SU-DHL-6 (cell line): ENCODE measurements around the gene FOXQ1.

Experiments used
- EZH2phosphoT487 ChIP-seq: fragments of 200-600 bp; sonication (generic), shearing (Covaris generic); conservative IDR thresholded peaks from 2 replicates; pipeline ENCODE4 v1.6.1; 2018; ENCODE audit warnings: mild to moderate bottlenecking, antibody characterized with exemption, low read length, moderate library complexity, mixed read lengths
- TF ChIP-seq, protein P1 (sequence below): fragments of 200-600 bp; sonication (generic); IDR thresholded peaks from one replicate; pipeline ENCODE4 v1.5.1; 2017; ENCODE audit warnings: antibody characterized with exemption, mild to moderate bottlenecking, low read length, moderate library complexity; ENCODE audit not compliant: insufficient read depth, poor library complexity, severe bottlenecking

DNA sequence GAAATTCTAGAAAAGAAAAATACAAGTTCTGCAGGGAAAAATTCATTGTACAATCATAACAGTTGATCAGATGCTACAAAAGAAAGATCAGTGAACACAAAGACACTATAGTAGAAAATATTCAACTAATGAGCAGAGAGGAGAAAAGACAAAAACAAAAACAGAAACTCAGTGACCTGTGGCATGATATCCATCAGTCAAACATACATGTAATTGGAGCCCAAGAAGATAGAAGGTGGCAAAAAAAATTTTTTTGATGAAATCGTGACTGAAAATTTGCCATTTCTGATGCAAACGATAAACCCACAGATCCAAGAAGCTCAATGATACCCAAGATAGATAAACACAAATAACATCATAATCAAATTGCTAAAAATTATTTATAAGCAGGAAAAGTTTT, 13.1 kb upstream of the FOXQ1 start:
- TF ChIP-seq, protein P1, sequence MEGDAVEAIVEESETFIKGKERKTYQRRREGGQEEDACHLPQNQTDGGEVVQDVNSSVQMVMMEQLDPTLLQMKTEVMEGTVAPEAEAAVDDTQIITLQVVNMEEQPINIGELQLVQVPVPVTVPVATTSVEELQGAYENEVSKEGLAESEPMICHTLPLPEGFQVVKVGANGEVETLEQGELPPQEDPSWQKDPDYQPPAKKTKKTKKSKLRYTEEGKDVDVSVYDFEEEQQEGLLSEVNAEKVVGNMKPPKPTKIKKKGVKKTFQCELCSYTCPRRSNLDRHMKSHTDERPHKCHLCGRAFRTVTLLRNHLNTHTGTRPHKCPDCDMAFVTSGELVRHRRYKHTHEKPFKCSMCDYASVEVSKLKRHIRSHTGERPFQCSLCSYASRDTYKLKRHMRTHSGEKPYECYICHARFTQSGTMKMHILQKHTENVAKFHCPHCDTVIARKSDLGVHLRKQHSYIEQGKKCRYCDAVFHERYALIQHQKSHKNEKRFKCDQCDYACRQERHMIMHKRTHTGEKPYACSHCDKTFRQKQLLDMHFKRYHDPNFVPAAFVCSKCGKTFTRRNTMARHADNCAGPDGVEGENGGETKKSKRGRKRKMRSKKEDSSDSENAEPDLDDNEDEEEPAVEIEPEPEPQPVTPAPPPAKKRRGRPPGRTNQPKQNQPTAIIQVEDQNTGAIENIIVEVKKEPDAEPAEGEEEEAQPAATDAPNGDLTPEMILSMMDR, result no peak
- TF ChIP-seq EZH2phosphoT487, result no peak
